Endothelial cell (in vitro differentiated cells): Measurements from ENCODE around the gene TLCD3B. TPM values are rescaled to one million over a fixed set of nuclear protein-coding genes. Genes with fewer than 3 reads are reported as not detected.
A peak's percentile ranks its signal among the peaks of the same experiment; 100 is the strongest.

Source experiments
- DNase-seq: peaks from one replicate; pipeline ENCODE4 v3.0.0; 2021; ENCODE audit warnings: low spot score
- H3K27ac Mint-ChIP-seq: one replicate; pipeline ENCODE4 v1.8.0; 2021; ENCODE audit warnings: mixed read lengths, inconsistent platforms; ENCODE audit not compliant: unreplicated experiment
- H3K27me3 Mint-ChIP-seq: one replicate; pipeline ENCODE4 v1.8.0; 2021; ENCODE audit warnings: mild to moderate bottlenecking, moderate library complexity, mixed read lengths, inconsistent platforms; ENCODE audit not compliant: unreplicated experiment
- H3K36me3 Mint-ChIP-seq: one replicate; pipeline ENCODE4 v1.8.0; 2021; ENCODE audit warnings: mild to moderate bottlenecking, low read depth, mixed read lengths, inconsistent platforms; ENCODE audit not compliant: unreplicated experiment
- H3K4me1 Mint-ChIP-seq: one replicate; pipeline ENCODE4 v1.8.0; 2021; ENCODE audit warnings: mild to moderate bottlenecking, mixed read lengths, inconsistent platforms; ENCODE audit not compliant: unreplicated experiment
- H3K4me3 Mint-ChIP-seq: one replicate; pipeline ENCODE4 v1.8.0; 2021; ENCODE audit warnings: mild to moderate bottlenecking, mixed read lengths, inconsistent platforms; ENCODE audit not compliant: unreplicated experiment
- H3K9me3 Mint-ChIP-seq: one replicate; pipeline ENCODE4 v1.8.0; 2021; ENCODE audit warnings: mixed read lengths, inconsistent platforms; ENCODE audit not compliant: unreplicated experiment
- CTCF ChIP-seq: fragments of 200-600 bp; sonication (generic); IDR thresholded peaks from one replicate; pipeline ENCODE4 v1.5.0; 2021; ENCODE audit warnings: antibody characterized with exemption; ENCODE audit not compliant: unreplicated experiment
- total RNA-seq: library from RNA; stranded (reverse); fragmentation: NEBNext Ultra II Directional; extraction: Animal tissue kit (Norgen Biotek cat#: 25700); gene quantifications from one replicate; pipeline ENCODE4 v1.2.1, GENCODE V29; 2021; ENCODE audit not compliant: unreplicated experiment

TLCD3B gene
- total RNA-seq, 1 donor from 2014 or later: 1.4 TPM

GRCh38 chr16:30068333-30068732 lies 37.3 kb upstream of the TLCD3B start:
- peak overlapping the region; percentile 64 for H3K27ac Mint-ChIP-seq
- H3K27me3 Mint-ChIP-seq: peaks cover 10% of the 10 kb centered on the region
- peaks cover 14% of the 10 kb centered on the region for H3K4me1 Mint-ChIP-seq
- no peak for TF ChIP-seq CTCF
- peaks cover 31% of the 10 kb centered on the region for H3K36me3 Mint-ChIP-seq
- H3K4me3 Mint-ChIP-seq: peak overlapping the region; percentile 56
- no peak for DNase-seq
- no peaks in the 10 kb centered on the region for H3K9me3 Mint-ChIP-seq

- Mint-ChIP-seq H3K4me3 (peak overlapping the region; percentile 92), H3K9me3 (no peaks in the 10 kb centered on the region), H3K27ac (peak overlapping the region; percentile 30), H3K27me3 (peaks cover 10% of the 10 kb centered on the region), H3K36me3 (peaks cover 31% of the 10 kb centered on the region), H3K4me1 (peaks cover 14% of the 10 kb centered on the region)
- TF ChIP-seq CTCF: no peak
- no peak for DNase-seq
Measured at GRCh38 chr16:30067584-30067916, 36.5 kb upstream of the TLCD3B start.

- H3K36me3 Mint-ChIP-seq: peaks cover 28% of the 10 kb centered on the region
- TF ChIP-seq CTCF: no peak
- peaks cover 10% of the 10 kb centered on the region for H3K27me3 Mint-ChIP-seq
- peak overlapping the region; percentile 92 for H3K4me3 Mint-ChIP-seq
- DNase-seq: no peak
- H3K9me3 Mint-ChIP-seq: no peaks in the 10 kb centered on the region
- H3K4me1 Mint-ChIP-seq: peaks cover 14% of the 10 kb centered on the region
- peak overlapping the region; percentile 88 for H3K27ac Mint-ChIP-seq
Measured at GRCh38 chr16:30066761-30067583, 35.9 kb upstream of the TLCD3B start.

GRCh38 chr16:30065943-30066760 lies 35.1 kb upstream of the TLCD3B start:
- Mint-ChIP-seq H3K27me3 (peaks cover 10% of the 10 kb centered on the region), H3K4me3 (peak overlapping the region; percentile 92), H3K4me1 (peaks cover 14% of the 10 kb centered on the region), H3K36me3 (peaks cover 28% of the 10 kb centered on the region), H3K9me3 (no peaks in the 10 kb centered on the region), H3K27ac (peak overlapping the region; percentile 88)
- DNase-seq: no peak
- no peak for TF ChIP-seq CTCF
